Activated CD4-positive, alpha-beta memory T cell treated with anti-CD3 and anti-CD28 coated beads, Interleukin-2, amount 10 ng/mL, durations not matched to agents 7 days and 5 days (primary cell): ENCODE measurements around the gene VWDE. TPM values are rescaled to one million over a fixed set of nuclear protein-coding genes. Genes with fewer than 3 reads are reported as not detected.

Experiments
- CTCF ChIA-PET: fragments of 350-600 bp; sonication (Branson Sonifier 250); formaldehyde crosslinking; loops from one replicate; lab custom pipeline; 2021; ENCODE audit warnings: antibody characterized with exemption, inconsistent platforms; lab: Charles Lee
- POLR2A ChIA-PET: fragments of 350-600 bp; sonication (Branson Sonifier 250); formaldehyde crosslinking; loops from one replicate; lab custom pipeline; 2021; ENCODE audit warnings: antibody characterized with exemption; lab: Charles Lee
- DNase-seq: peaks from one replicate; pipeline ENCODE4 v3.0.0-alpha.2; 2020
- H3K27ac Mint-ChIP-seq: one replicate; pipeline ENCODE4 v1.8.0; 2021; ENCODE audit warnings: mild to moderate bottlenecking, mixed read lengths
- H3K27me3 Mint-ChIP-seq: one replicate; pipeline ENCODE4 v1.8.0; 2021; ENCODE audit warnings: mixed read lengths
- H3K36me3 Mint-ChIP-seq: one replicate; pipeline ENCODE4 v1.8.0; 2021; ENCODE audit warnings: low read depth, mixed read lengths
- H3K4me1 Mint-ChIP-seq: one replicate; pipeline ENCODE4 v1.8.0; 2021; ENCODE audit warnings: mixed read lengths
- H3K4me3 Mint-ChIP-seq: one replicate; pipeline ENCODE4 v1.8.0; 2021; ENCODE audit warnings: mild to moderate bottlenecking, mixed read lengths
- H3K9me3 Mint-ChIP-seq: one replicate; pipeline ENCODE4 v1.8.0; 2021; ENCODE audit warnings: mixed read lengths
- total RNA-seq, 2 experiments: library from RNA; stranded (reverse); gene quantifications; one replicate each; pipeline ENCODE4 v1.2.3, GENCODE V29; 2021

The VWDE gene
- total RNA-seq, 2 experiments from 2014 or later: 5.2 to 6.6 TPM

- no peaks in the 10 kb centered on the region for H3K9me3 Mint-ChIP-seq
- ChIA-PET CTCF (no interaction called here), POLR2A (no interaction called here)
- no peaks in the 10 kb centered on the region for H3K4me1 Mint-ChIP-seq
- no peaks in the 10 kb centered on the region for H3K36me3 Mint-ChIP-seq
- no peak overlapping the region for H3K27ac Mint-ChIP-seq
- no peak for DNase-seq
- H3K4me3 Mint-ChIP-seq: no peak overlapping the region
- no peaks in the 10 kb centered on the region for H3K27me3 Mint-ChIP-seq
Observed at GRCh38 chr7:12357508-12357907, 46.2 kb downstream of the VWDE start.

GRCh38 chr7:12351843-12352242, 51.8 kb downstream of the VWDE start:
- Mint-ChIP-seq H3K36me3 (no peaks in the 10 kb centered on the region), H3K27ac (no peak overlapping the region), H3K27me3 (no peaks in the 10 kb centered on the region), H3K9me3 (peaks cover 2% of the 10 kb centered on the region), H3K4me1 (peaks cover 4% of the 10 kb centered on the region), H3K4me3 (no peak overlapping the region)
- no peak for DNase-seq
- CTCF ChIA-PET: no interaction called here
- POLR2A ChIA-PET: no interaction called here

- Mint-ChIP-seq H3K4me3 (no peak overlapping the region), H3K36me3 (no peaks in the 10 kb centered on the region), H3K27ac (no peak overlapping the region), H3K27me3 (no peaks in the 10 kb centered on the region), H3K9me3 (peaks cover 2% of the 10 kb centered on the region), H3K4me1 (peaks cover 4% of the 10 kb centered on the region)
- ChIA-PET CTCF (no interaction called here), POLR2A (no interaction called here)
- DNase-seq: no peak
Observed at GRCh38 chr7:12350971-12351370, 52.7 kb downstream of the VWDE start.

GRCh38 chr7:12337095-12337494, 66.6 kb downstream of the VWDE start:
- DNase-seq: no peak
- Mint-ChIP-seq H3K4me3 (no peak overlapping the region), H3K27me3 (no peaks in the 10 kb centered on the region), H3K4me1 (no peaks in the 10 kb centered on the region), H3K9me3 (no peaks in the 10 kb centered on the region), H3K36me3 (no peaks in the 10 kb centered on the region), H3K27ac (no peak overlapping the region)
- POLR2A ChIA-PET: interaction anchor here (0.9 kb wide), 1 partner anchor 9 kb away, joined by 3 read pairs; no protein-coding TSS in a partner anchor
- CTCF ChIA-PET: no interaction called here

GRCh38 chr7:12328888-12329770, 74.5 kb downstream of the VWDE start:
- Mint-ChIP-seq H3K4me3 (no peak overlapping the region), H3K27me3 (no peaks in the 10 kb centered on the region), H3K27ac (no peak overlapping the region), H3K36me3 (no peaks in the 10 kb centered on the region), H3K4me1 (no peaks in the 10 kb centered on the region), H3K9me3 (no peaks in the 10 kb centered on the region)
- no peak for DNase-seq
- CTCF ChIA-PET: interaction anchor here (0.6 kb wide), 1 partner anchor 71 kb away, joined by 4 read pairs; no protein-coding TSS in a partner anchor
- POLR2A ChIA-PET: no interaction called here

GRCh38 chr7:12327922-12328321, 75.7 kb downstream of the VWDE start:
- H3K36me3 Mint-ChIP-seq: no peaks in the 10 kb centered on the region
- H3K4me1 Mint-ChIP-seq: no peaks in the 10 kb centered on the region
- ChIA-PET POLR2A (no interaction called here), CTCF (no interaction called here)
- DNase-seq: no peak
- H3K27ac Mint-ChIP-seq: no peak overlapping the region
- H3K9me3 Mint-ChIP-seq: no peaks in the 10 kb centered on the region
- H3K27me3 Mint-ChIP-seq: no peaks in the 10 kb centered on the region
- no peak overlapping the region for H3K4me3 Mint-ChIP-seq

- DNase-seq: no peak
- H3K4me1 Mint-ChIP-seq: no peaks in the 10 kb centered on the region
- ChIA-PET CTCF (no interaction called here), POLR2A (no interaction called here)
- H3K4me3 Mint-ChIP-seq: no peak overlapping the region
- H3K9me3 Mint-ChIP-seq: no peaks in the 10 kb centered on the region
- no peaks in the 10 kb centered on the region for H3K36me3 Mint-ChIP-seq
- H3K27me3 Mint-ChIP-seq: no peaks in the 10 kb centered on the region
- H3K27ac Mint-ChIP-seq: no peak overlapping the region
Observed at GRCh38 chr7:12325646-12326045, 78.0 kb downstream of the VWDE start.

- no peak for DNase-seq
- ChIA-PET POLR2A (no interaction called here), CTCF (interaction anchor here (1.0 to 2.0 kb wide), 3 partner anchors 8 to 253 kb away, joined by 3 to 10 read pairs (median 4); no protein-coding TSS in a partner anchor)
- no peaks in the 10 kb centered on the region for H3K27me3 Mint-ChIP-seq
- no peak overlapping the region for H3K4me3 Mint-ChIP-seq
- no peak overlapping the region for H3K27ac Mint-ChIP-seq
- no peaks in the 10 kb centered on the region for H3K36me3 Mint-ChIP-seq
- no peaks in the 10 kb centered on the region for H3K9me3 Mint-ChIP-seq
- H3K4me1 Mint-ChIP-seq: no peaks in the 10 kb centered on the region
Observed at GRCh38 chr7:12323415-12323814, 80.2 kb downstream of the VWDE start.

GRCh38 chr7:12322903-12323300, 80.8 kb downstream of the VWDE start:
- H3K27me3 Mint-ChIP-seq: no peaks in the 10 kb centered on the region
- H3K4me3 Mint-ChIP-seq: no peak overlapping the region
- ChIA-PET CTCF (interaction anchor here (1.0 to 2.0 kb wide), 5 partner anchors 9 to 257 kb away, joined by 3 to 10 read pairs (median 4); no protein-coding TSS in a partner anchor), POLR2A (no interaction called here)
- no peak for DNase-seq
- H3K9me3 Mint-ChIP-seq: no peaks in the 10 kb centered on the region
- no peak overlapping the region for H3K27ac Mint-ChIP-seq
- H3K36me3 Mint-ChIP-seq: no peaks in the 10 kb centered on the region
- no peaks in the 10 kb centered on the region for H3K4me1 Mint-ChIP-seq

GRCh38 chr7:12322284-12322902, 81.3 kb downstream of the VWDE start:
- CTCF ChIA-PET: interaction anchor here (0.7 to 2.0 kb wide), 7 partner anchors 10 to 489 kb away, joined by 3 to 10 read pairs (median 4); partner anchors contain the start of gene TMEM106B
- DNase-seq: no peak
- H3K4me3 Mint-ChIP-seq: no peak overlapping the region

GRCh38 chr7:12320987-12321647, 82.5 kb downstream of the VWDE start:
- POLR2A ChIA-PET: no interaction called here
- no peaks in the 10 kb centered on the region for H3K9me3 Mint-ChIP-seq
- CTCF ChIA-PET: interaction anchor here (1.8 kb wide), 1 partner anchor 254 kb away, joined by 6 read pairs; no protein-coding TSS in a partner anchor
- no peaks in the 10 kb centered on the region for H3K4me1 Mint-ChIP-seq
- no peak overlapping the region for H3K27ac Mint-ChIP-seq
- H3K4me3 Mint-ChIP-seq: no peak overlapping the region
- DNase-seq: no peak
- no peaks in the 10 kb centered on the region for H3K36me3 Mint-ChIP-seq
- no peaks in the 10 kb centered on the region for H3K27me3 Mint-ChIP-seq

More at GRCh38 chr7:12322284-12322902, 81.3 kb downstream of the VWDE start:
- POLR2A ChIA-PET: no interaction called here
- no peaks in the 10 kb centered on the region for H3K27me3 Mint-ChIP-seq
- no peaks in the 10 kb centered on the region for H3K4me1 Mint-ChIP-seq
- no peaks in the 10 kb centered on the region for H3K9me3 Mint-ChIP-seq
- H3K36me3 Mint-ChIP-seq: no peaks in the 10 kb centered on the region
- H3K27ac Mint-ChIP-seq: no peak overlapping the region

GRCh38 chr7:12320241-12320986, 83.3 kb downstream of the VWDE start:
- POLR2A ChIA-PET: no interaction called here
- CTCF ChIA-PET: interaction anchor here (1.4 kb wide), 1 partner anchor 255 kb away, joined by 4 read pairs; no protein-coding TSS in a partner anchor
- no peak for DNase-seq
- Mint-ChIP-seq H3K9me3 (no peaks in the 10 kb centered on the region), H3K4me1 (no peaks in the 10 kb centered on the region), H3K36me3 (no peaks in the 10 kb centered on the region), H3K4me3 (no peak overlapping the region), H3K27ac (no peak overlapping the region), H3K27me3 (no peaks in the 10 kb centered on the region)
